Thyroid gland (tissue), 4 donors: ENCODE data around the gene SCG3. TPM values are rescaled to one million over a fixed set of nuclear protein-coding genes. Genes with fewer than 3 reads are reported as not detected.

Source experiments
- DNase-seq, 2 donors: peaks; one replicate each; pipeline ENCODE4 v3.0.0-alpha.2; 2019
- H3K27ac ChIP-seq, 3 donors: fragments of 200-600 bp; sonication (generic); 1 replicate in 2 of 3; 2 replicates in 1 of 3; pipeline ENCODE4 v1.5.1; 2016 to 2019; ENCODE audit warnings: mild to moderate bottlenecking in 1 of 3, moderate library complexity in 1 of 3
- H3K27me3 ChIP-seq: fragments of 200-600 bp; sonication (generic); one replicate; pipeline ENCODE4 v1.5.1; 2019
- H3K36me3 ChIP-seq, 2 donors: fragments of 200-600 bp; sonication (generic); one replicate each; pipeline ENCODE4 v1.5.1; 2016 to 2019
- H3K4me1 ChIP-seq, 2 donors: fragments of 200-600 bp; sonication (generic); one replicate each; pipeline ENCODE4 v1.5.1; 2017 to 2019
- H3K4me3 ChIP-seq, 3 donors: fragments of 200-600 bp; sonication (generic); replicated peaks in 1 of 3; 1 replicate in 2 of 3; 2 replicates in 1 of 3; pipeline ENCODE4 v1.5.1; 2016; ENCODE audit warnings: mild to moderate bottlenecking in 1 of 3
- H3K9me3 ChIP-seq: fragments of 200-600 bp; sonication (generic); one replicate; pipeline ENCODE4 v1.5.1; 2017
- POLR2A ChIP-seq, 2 donors: fragments of 450-650 bp; IDR thresholded peaks; one replicate each; pipeline ENCODE4 v1.6.1; 2017; ENCODE audit warnings: antibody characterized with exemption in 2 of 2, mild to moderate bottlenecking in 2 of 2, moderate library complexity in 1 of 2
- WGBS, 2 donors: methylation state at CpG; one replicate each; pipeline ENCODE4 v1.1.5; 2017; 5-methylcytosine and 5-hydroxymethylcytosine counted together
- intact Hi-C: fragments of 100-400 bp; cut with DNase I; formaldehyde crosslinking; loops from one replicate; pipeline ENCODE4 v1.15.1; 2023
- total RNA-seq, 4 donors: library from RNA; depleted of rRNA; stranded (reverse); fragments of >200 nt; gene quantifications; one replicate each; pipeline ENCODE4 v1.2.3, GENCODE V29; 2016
- TF ChIP-seq, protein P1 (sequence below), 6 experiments: fragments of 200-600 bp in 3 of 6; fragments of 450-650 bp in 3 of 6; sonication (generic) in 3 of 6; IDR thresholded peaks; one replicate each; pipeline ENCODE4 v1.5.1; 2016 to 2019; ENCODE audit warnings: antibody characterized with exemption in 6 of 6, mild to moderate bottlenecking in 2 of 6, inconsistent platforms in 1 of 6, moderate library complexity in 1 of 6

The SCG3 gene
- total RNA-seq, 4 donors from 2014 or later, result 0.33 to 1.8 (median 0.52) TPM

DNA sequence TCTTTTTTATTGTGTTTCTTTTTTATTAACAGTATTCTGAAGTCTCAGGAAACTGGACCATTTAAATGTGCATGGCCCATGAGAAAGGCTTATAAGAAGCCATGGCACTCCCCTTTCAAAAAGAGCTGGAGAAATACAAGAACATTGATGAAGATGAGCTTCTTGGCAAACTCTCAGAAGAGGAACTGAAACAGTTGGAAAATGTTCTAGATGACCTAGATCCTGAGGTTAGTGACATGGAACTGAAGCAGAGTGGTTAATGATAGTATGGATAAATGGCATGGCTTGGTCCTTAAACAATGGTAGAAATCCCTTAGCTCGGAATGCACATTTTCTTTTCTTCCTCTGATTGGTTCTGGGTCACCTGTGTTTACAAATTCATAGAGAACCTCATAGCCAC is 85.0 kb downstream of the SCG3 start:
- intact Hi-C loops, result no loop called here
- Histone ChIP-seq H3K27me3 (no peaks in the 10 kb centered on the region), H3K27ac (no peak overlapping the region), H3K36me3 (no peaks in the 10 kb centered on the region), H3K4me1 (no peaks in the 10 kb centered on the region), H3K9me3 (no peaks in the 10 kb centered on the region), H3K4me3 (no peak overlapping the region)
- WGBS, 2 donors, result 84 to 96% methylated on average over 1 of the region's 1 CpG
- TF ChIP-seq, protein P1, sequence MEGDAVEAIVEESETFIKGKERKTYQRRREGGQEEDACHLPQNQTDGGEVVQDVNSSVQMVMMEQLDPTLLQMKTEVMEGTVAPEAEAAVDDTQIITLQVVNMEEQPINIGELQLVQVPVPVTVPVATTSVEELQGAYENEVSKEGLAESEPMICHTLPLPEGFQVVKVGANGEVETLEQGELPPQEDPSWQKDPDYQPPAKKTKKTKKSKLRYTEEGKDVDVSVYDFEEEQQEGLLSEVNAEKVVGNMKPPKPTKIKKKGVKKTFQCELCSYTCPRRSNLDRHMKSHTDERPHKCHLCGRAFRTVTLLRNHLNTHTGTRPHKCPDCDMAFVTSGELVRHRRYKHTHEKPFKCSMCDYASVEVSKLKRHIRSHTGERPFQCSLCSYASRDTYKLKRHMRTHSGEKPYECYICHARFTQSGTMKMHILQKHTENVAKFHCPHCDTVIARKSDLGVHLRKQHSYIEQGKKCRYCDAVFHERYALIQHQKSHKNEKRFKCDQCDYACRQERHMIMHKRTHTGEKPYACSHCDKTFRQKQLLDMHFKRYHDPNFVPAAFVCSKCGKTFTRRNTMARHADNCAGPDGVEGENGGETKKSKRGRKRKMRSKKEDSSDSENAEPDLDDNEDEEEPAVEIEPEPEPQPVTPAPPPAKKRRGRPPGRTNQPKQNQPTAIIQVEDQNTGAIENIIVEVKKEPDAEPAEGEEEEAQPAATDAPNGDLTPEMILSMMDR (IDR thresholded peaks at IDR 0.05), result no peak
- no peak for TF ChIP-seq POLR2A (IDR thresholded peaks at IDR 0.05)
- no peak for DNase-seq

DNA sequence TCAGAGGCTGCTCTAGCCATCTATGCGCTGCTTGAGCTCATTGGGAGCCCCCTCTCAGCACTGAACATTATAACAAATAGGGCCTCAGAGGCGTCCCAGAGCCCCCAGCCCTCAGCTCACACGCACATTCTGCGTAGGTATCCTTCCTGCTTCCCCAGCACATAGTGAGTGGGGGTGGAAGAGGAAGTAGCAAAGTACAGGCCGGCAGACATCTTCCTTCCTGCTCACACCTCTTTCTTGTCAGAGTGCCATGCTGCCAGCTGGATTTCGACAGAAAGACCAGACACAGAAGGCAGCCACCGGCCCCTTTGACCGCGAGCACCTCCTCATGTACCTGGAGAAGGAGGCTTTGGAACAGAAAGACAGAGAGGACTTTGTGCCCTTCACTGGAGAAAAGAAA is 86.7 kb downstream of the SCG3 start:
- Histone ChIP-seq H3K4me1 (no peaks in the 10 kb centered on the region), H3K27me3 (no peaks in the 10 kb centered on the region), H3K9me3 (no peaks in the 10 kb centered on the region), H3K27ac (peak overlapping the region in 1 of 3 donors; percentile 4), H3K36me3 (no peaks in the 10 kb centered on the region), H3K4me3 (no peak overlapping the region)
- WGBS, 2 donors, result 67 to 71% methylated on average over 9 of the region's 9 CpGs
- TF ChIP-seq, protein P1 (IDR thresholded peaks at IDR 0.05), result no peak
- TF ChIP-seq POLR2A (IDR thresholded peaks at IDR 0.05), result no peak
- intact Hi-C loops, result no loop called here
- peak in 1 of 2 donors; percentile 12 for DNase-seq

Other genes starting within 250 kb of the SCG3 start
- 10 to 100 TPM; 34.3 to 49.0 (median 45.7) TPM for gene DMXL2, start 58.7 kb upstream of the SCG3 start, total RNA-seq
- 10 to 100 TPM in 3 of 4 donors, 1 to 10 TPM in 1; 8.9 to 18.0 (median 13.8) TPM for gene LYSMD2, start 56.2 kb downstream of the SCG3 start, total RNA-seq
- 10 to 100 TPM in 3 of 4 donors, 1 to 10 TPM in 1; 7.1 to 14.1 (median 11.0) TPM for gene TMOD2, start 70.1 kb downstream of the SCG3 start, total RNA-seq
- 10 to 100 TPM; 24.3 to 42.7 (median 30.9) TPM for gene TMOD3, start 148.2 kb downstream of the SCG3 start, total RNA-seq